K562 (cell line): ENCODE data around the gene SERPINA3.

Experiments used
- PML ChIP-seq: IDR thresholded peaks from 2 replicates; pipeline ENCODE4 v1.6.1; 2012; ENCODE audit warnings: low read length, inconsistent platforms
- RAD21 ChIP-seq, 2 experiments: fragments of 250-450 bp in 1 of 2; fragments of 450-650 bp in 1 of 2; sonication (Bioruptor Pico) in 1 of 2; formaldehyde crosslinking in 1 of 2; IDR thresholded peaks in 1 of 2; conservative IDR thresholded peaks in 1 of 2; 2 replicates each; pipeline versions ENCODE4 v1.4.0 to v1.8.0; 2020 to 2022; ENCODE audit warnings: mild to moderate bottlenecking in 2 of 2, moderate library complexity in 1 of 2
- TF ChIP-seq, protein P1 (sequence below), 3 experiments: IDR thresholded peaks in 2 of 3; conservative IDR thresholded peaks in 1 of 3; 2 replicates each; pipeline ENCODE4 v1.5.1; 2011 to 2012; ENCODE audit warnings: low read length in 3 of 3, mild to moderate bottlenecking in 3 of 3, control low read depth in 2 of 3, improper control_type of control experiment in 1 of 3, inconsistent platforms in 1 of 3, low read depth in 1 of 3, mixed read lengths in 1 of 3, moderate library complexity in 1 of 3; ENCODE audit not compliant: insufficient read depth in 2 of 3

DNA sequence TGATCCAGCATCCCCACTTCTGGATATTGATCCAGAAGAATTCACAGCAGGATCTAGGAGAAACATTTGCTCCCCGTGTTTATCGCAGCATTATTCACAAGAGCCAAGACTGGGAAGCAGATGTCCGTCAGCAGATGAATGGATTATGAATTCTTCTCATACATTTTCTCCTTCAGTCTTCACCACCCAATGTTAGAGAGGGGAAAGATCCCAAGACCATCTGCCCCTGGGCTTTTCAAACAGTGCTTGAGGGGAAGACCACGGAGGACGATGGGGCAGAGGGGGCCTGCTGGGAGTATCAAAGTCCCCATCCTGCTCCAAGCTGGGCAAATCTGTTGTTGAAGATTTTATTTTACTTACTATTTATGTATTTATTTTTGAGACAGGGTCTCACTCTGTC lies 41.1 kb downstream of the SERPINA3 start:
- TF ChIP-seq RAD21 (CRISPR knock-in tag; conservative IDR thresholded peaks at IDR 0.05 in 1 of 2, IDR thresholded peaks at IDR 0.05 in 1 of 2) (no peak), PML (no peak)
- TF ChIP-seq, protein P1, sequence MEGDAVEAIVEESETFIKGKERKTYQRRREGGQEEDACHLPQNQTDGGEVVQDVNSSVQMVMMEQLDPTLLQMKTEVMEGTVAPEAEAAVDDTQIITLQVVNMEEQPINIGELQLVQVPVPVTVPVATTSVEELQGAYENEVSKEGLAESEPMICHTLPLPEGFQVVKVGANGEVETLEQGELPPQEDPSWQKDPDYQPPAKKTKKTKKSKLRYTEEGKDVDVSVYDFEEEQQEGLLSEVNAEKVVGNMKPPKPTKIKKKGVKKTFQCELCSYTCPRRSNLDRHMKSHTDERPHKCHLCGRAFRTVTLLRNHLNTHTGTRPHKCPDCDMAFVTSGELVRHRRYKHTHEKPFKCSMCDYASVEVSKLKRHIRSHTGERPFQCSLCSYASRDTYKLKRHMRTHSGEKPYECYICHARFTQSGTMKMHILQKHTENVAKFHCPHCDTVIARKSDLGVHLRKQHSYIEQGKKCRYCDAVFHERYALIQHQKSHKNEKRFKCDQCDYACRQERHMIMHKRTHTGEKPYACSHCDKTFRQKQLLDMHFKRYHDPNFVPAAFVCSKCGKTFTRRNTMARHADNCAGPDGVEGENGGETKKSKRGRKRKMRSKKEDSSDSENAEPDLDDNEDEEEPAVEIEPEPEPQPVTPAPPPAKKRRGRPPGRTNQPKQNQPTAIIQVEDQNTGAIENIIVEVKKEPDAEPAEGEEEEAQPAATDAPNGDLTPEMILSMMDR (IDR thresholded peaks at IDR 0.05 in 2 of 3, conservative IDR thresholded peaks at IDR 0.05 in 1 of 3; ENCODE audit: insufficient read depth in 2 of 3, low read depth in 1 of 3, low read length in 3 of 3), result no peak
